ENCODE data around the gene S100A8.
A peak's percentile ranks its signal among the peaks of the same experiment; 100 is the strongest.
"Not testable (repeated sequence)": the region's sequence is repeated elsewhere in the genome, so short reads cannot be mapped to it uniquely, and the experiment has no call there.

S100A8 gene

GRCh38 chr1:153415850-153416570, 25.1 kb upstream of the S100A8 start, which contains the start of gene S100A7A:
Gene S100A7A, plus strand, starts transcription at chr1:153416520. Its CDS starts 1,563 bp downstream, at chr1:153418083.
- no peak for DNase-seq

DNA sequence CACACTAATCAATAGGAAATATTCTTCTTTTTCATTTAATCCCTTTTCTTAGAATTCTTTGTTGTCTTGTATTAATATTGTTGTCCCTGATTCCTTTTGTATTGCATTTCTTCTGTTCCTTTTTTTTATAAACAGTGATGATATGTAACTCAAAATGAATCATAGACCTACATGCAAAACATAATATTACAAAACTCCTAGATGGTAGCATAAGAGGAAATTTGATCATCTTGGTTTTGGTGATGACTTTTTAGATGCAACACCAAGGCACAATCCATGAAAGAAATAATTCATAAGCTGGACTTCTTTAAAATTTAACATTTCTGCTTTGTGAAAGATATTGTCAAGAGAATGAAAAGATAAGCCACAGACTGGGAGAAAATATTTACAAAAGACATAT, 23.1 kb upstream of the S100A8 start:
- DNase-seq: not testable (repeated sequence)

GRCh38 chr1:153407274-153407673, 16.4 kb upstream of the S100A8 start:
- DNase-seq: not testable (repeated sequence)

DNA sequence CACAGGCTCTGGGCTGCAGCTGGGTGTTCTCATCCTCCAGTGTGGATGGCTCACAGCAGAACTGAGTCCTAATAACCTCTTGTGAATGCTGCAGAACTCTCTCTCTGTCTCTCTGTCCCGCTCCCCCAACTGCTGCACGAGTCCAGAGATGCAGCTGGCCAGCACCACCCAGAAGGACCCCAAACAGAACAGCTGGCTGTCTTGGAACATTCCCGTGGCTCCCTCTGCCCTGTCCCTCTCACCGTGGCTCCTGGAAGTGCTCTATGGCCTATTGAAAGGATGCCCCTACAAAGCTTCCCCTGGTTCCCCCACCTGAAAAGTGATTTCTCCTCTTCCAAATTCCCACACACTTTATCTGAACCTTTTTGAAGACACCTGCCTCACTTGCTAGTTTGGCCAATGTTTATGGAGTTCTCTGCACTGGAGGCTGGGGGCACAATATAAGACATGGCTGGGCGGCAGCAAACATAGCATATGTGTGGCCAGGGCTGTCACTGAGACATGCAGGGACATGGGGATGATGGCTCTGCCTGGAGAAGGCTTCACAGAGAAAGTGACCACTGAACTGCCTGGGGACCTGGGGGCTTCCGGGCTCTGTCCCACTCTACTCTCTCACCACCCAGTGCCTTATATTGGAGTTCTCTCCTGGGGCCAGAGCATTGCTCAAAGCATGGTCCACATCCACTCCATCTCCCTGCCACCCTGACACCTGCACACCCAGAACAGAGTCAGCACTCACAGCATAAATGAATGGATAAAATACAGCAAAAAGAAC, 15.1 kb upstream of the S100A8 start:
- not testable (repeated sequence) for DNase-seq

DNA sequence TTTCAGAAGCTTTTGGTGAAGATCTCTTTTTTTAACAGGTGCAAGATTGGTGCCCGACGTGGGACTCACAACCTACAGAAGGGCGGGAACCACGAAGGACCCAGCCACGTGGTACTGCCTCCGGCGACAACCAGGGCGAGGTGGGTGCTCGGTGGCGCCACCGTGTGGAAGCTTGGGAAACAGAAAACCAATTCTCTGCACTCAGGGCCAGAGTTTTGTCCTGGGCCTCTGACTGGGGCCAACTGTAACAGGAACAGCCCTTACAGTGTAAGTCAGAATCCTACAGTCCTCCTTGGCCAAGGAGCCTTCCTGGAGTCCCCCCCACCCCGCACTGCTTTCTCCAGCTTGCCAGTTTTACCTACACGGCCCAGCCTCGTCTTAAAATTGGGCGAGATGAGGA, 13.9 kb upstream of the S100A8 start:
- peak; percentile 36 for DNase-seq

DNA sequence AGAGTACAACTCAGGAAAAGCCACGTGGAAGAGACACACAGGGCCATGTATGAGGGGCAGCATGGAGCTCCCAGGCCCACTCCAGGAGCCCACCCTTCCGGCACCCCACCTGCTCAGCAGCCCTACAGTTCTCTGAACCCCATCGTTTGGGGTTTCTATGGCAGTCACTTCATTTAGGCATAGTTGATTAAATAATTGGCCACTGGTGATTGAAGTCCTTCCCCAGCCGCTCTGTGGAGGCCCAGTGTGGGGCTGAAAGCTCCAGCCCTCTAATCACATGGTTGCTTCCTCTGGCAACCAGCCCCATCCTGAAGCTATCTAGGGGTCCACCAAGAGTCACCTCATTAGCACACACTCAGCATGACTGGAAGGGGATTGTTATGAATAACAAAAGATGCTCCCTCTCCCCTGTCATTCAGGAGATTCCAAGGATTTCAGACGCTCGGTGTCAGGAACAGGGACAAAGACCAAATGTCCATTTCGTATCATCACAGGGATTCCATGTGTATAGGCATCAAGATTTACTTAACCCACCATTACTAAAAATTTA, 13.3 kb upstream of the S100A8 start:
- no peak for DNase-seq

DNA sequence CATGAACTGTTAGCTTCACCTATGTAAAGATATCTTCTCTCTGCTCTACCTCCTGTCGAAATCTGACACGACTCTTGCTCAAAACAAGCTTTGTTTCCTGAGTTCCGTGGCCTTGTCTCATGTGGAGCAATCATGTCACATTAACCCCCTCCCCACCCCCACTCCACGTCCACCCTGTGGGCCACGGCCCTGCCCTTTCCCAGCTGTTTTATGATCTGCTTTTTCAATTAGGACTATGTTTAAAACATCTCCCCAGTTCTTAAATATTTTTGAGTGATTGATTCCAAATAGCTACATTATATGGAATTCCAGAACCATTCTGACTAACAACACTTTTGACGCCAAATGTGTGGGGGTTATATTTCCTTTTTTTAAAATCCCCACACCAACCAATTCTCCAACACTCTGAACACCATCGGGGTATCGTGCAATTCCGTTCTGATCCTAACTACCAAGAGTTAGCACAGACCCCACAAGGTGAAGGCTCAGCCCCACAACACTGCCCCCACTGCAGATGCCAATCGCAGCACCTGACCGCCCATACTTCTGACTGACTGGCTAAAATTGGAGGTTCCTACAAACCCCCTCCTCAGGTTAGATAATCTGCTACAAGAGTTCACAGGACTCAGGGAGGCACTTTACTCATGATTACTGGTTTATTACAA, 12.7 kb upstream of the S100A8 start:
- no peak for DNase-seq

GRCh38 chr1:153402226-153402625, 11.4 kb upstream of the S100A8 start:
- DNase-seq: no peak

DNA sequence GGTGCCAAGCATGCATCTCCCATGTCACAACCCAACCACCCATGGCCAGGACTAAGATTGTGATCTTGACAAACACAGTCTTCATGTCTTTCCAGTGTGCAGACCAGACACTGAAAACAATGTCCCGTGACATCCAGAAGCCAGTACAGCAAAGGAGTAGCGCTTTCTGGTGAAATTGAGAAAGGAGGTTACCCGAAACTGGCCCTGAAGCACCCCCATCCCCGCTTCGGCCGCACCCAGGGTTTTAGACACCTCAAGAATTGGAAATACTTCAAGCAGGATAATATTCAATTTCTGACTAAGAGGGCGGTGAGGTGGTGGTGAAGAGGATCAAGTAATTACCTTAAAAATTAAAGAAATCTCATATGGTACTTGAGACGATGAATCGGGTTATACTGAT, 10.6 kb upstream of the S100A8 start:
- no peak for DNase-seq

DNA sequence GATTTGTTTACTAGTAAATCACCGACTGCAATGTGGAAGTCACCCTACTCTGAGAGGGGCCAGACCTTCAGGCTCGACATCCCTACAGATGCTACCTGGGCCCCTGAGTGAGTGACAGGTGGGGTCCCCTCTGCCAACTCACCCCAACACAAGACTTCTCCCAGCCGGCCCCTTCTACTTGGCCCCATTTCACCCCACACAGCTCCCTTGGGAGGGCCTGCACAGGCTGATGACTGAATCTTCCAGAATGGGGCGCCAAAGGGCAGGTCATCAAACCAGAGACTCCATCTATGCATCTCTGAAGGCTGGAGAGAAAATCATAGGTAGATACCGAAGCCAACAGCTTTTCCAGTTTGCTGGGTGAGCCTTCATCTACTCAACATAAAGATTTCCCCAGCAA, 9.4 kb upstream of the S100A8 start:
- DNase-seq: no peak

DNA sequence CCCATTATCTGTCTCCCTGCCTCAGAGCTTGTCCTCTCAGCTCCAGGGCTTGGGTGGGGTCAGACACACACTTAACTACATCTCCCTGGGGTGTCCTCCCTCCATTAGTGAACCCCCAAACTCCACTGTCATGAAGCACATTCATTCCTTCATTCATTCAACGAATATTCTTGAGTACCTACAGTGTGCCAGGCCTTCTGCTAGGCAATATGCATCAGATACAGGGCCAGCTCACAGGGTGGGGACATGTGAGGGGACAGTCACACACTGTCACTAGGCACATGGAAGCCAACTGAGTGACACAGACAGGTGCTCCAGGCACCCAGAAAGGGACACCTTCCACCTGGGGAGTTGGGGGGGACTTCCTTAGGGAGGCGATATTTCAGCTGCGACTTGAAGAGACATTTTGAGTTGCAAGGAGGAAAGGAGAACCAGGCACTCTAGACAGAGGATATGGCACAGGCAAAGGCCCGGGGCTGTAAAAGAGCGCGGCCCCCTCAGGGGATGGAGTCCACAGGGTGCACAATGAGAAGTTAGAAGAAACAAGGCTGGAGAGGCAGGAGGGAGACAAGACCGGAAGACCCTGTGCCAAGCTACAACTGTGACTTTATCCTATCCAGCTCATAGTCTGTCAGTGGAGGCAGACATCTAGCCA, 8.7 kb upstream of the S100A8 start:
- no peak for DNase-seq

GRCh38 chr1:153397924-153398651, 7.2 kb upstream of the S100A8 start:
- DNase-seq: no peak

DNA sequence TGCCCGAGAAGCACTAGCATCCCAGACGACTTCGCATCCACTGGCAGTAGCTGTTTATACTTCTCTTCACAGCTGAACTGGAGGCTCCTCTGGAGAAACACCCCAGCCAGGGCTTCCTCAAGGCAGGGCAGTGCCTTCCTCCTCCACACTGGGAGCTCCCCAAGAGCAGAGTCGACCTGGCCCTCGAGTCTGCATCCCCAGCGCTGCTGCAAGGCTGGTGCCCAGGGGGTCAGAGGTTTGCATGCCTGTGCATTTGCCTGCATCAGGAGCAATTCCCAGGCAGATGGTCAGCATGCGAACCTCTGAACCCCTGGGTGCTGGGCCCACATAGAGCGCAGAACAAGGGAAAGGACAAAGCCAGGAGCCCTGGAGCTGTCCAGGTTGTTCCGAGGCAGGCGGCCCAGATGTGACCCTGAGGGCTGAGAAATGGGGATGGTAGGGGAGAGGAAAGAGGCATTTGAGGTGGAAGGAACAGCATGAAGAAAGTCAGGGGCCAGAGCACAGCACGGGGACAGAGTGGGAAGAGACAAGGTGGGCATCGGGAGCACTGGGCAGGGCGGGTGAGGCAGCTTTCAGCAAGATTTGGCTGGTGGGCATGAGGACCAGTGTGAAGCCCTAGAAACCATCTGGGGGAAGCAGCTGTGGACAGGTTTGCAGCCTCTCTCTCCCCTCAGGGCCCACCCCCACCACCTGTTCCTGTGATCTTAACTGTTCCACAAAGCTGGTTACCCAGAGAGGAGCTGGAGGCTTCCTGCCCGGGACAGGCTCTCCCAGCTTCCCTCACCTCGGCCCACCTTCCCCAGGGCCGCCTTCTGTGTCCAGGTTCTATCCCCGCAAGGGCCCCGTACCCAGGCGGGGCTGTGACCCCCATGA, 6.4 kb upstream of the S100A8 start:
- no peak for DNase-seq

- DNase-seq: no peak
Measured at GRCh38 chr1:153396461-153396860, 5.6 kb upstream of the S100A8 start.

DNA sequence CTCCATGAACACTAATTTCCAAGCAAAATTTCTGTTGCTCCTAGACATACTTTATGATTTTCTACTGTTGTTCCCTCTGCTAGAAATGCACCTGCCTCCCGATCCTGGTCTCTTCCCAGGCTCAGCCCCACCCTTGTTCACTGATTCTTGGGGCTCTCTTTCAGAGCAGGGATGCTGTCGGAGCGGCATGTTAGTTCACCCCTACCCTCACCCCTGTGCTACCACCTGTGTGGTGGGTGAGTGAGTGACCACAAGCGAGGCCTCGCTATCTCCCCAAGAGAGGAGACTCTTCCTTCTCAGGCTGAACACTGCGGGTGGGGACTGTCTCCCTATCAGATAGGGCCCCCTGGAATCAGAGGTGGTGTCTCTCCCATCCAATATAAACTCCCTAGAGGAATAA, 4.9 kb upstream of the S100A8 start:
- DNase-seq: no peak

- DNase-seq: no peak
Measured at GRCh38 chr1:153395136-153395685, 4.3 kb upstream of the S100A8 start.

DNA sequence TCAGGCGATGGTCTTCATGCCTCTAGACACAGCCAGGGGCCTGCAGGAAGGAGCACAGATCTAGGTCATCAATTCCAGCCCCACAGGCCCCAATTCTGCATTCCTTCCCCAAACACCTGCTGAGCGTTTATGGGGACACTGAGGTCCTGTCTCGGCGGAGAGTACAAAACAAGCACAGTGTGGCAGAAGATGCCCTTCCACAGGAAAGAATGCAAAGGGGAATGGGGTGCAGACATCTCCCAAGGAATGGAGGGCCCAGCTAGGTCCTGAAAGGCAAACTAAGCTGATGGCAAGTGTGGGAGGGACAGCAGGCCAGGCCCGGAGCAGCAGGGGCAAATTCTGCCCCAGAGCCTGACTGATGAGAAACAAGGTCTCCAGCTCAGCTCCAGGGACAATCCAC, 3.5 kb upstream of the S100A8 start:
- DNase-seq: no peak

DNA sequence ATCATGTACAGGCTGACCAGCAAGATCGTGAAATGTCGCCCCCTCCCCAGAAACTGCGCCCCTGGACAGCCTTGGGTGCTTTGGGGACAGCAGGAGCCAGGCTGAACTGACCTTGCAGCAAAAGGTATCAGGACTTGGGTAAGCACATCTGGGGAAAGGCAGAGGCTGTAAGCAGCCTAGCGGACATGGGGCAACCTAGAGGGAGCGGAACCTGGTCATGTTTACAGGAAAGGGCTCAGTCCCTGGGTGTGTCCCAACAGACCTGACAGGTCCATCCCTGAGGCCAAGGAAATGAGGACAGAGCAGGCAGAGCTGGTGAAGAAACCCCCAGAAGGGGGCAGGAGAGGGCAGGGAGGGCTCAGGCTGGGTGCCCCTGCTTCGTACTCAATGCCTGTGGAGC, 3.1 kb upstream of the S100A8 start:
- DNase-seq: no peak

- DNase-seq: no peak
Measured at GRCh38 chr1:153392822-153393221, 1.9 kb upstream of the S100A8 start.

DNA sequence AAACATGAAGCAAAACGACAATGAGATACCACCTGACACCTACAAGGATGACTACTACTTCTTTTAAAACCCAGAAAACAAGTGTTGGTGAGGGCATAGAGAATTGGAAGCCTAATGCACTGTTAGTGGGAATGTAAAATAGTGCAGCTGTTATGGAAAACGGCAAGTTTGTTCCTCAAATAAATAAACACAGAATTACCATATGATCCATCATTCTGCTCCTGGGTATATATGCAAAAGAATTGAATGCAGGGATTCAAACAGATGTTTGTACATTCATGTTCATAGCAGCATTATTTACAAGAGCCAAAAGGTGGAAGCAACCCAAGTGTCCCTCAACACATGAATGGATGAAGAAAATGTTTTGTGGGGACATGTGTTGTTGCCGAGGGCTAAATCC, 1.4 kb upstream of the S100A8 start:
- DNase-seq: no peak
